Activated CD4-positive, alpha-beta T cell treated with anti-CD3 and anti-CD28 coated beads, Interleukin-2, Interleukin-6, amounts not matched to agents 100 ng/mL and 50 ng/mL, durations not matched to agents 16 hours and 8 hours (primary cell): ENCODE measurements around the gene L3HYPDH.

Experiments
- DNase-seq: peaks from one replicate; pipeline ENCODE4 v3.0.0-alpha.2; 2020

Gene L3HYPDH

DNA sequence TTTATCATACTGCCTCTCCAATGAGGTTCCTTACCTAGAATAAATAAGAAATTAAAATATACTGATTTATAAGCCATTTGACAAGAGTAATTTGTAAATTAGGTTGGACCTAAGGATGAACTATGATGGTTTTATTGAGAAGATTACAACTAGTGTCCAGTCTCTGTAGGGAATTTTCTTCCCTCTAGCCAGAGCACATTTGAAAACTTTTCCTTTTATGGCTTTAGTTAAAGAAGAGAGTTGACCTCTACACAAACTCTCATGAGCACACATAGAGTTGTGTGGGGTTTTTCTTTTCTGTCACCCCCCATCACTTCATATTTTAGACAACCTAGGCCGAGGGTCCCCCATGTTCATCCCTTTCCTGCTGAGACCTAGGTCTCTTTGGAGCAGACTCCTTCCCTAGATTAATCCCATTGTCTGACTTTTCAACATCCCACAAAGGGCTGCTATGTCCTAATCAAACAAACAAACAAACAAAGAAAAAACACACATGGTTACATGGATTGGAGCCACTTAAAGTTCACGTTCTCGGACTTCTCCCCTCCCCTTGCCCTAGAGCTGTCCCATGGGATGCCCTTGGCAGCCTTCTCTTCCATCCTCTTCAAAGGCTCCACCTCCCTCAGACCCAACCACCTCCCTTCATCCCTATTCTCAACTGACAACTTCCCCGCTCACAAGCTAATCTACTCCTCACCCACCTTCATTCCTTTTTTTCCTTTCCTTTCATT is 59.7 kb downstream of the L3HYPDH start:
- DNase-seq, result no peak
